HG02943 (cell line): Measurements from ENCODE around the gene ST3GAL6.

Experiments
- ATAC-seq: cut with Tn5 transposase; IDR thresholded peaks from one replicate; pipeline ENCODE4 v1.9.1; 2021; ENCODE audit warnings: mild to moderate bottlenecking, low read depth, moderate library complexity; ENCODE audit not compliant: unreplicated experiment

ST3GAL6 gene

GRCh38 chr3:98739266-98739665, 23.9 kb upstream of the ST3GAL6 start:
- no peak for ATAC-seq

GRCh38 chr3:98740324-98740723, 22.8 kb upstream of the ST3GAL6 start:
- ATAC-seq, result no peak

GRCh38 chr3:98741121-98741716, 21.9 kb upstream of the ST3GAL6 start:
- ATAC-seq, result no peak

- no peak for ATAC-seq
Observed at GRCh38 chr3:98743071-98743470, 20.1 kb upstream of the ST3GAL6 start.

GRCh38 chr3:98744283-98744682, 18.9 kb upstream of the ST3GAL6 start:
- no peak for ATAC-seq

GRCh38 chr3:98745718-98746117, 17.4 kb upstream of the ST3GAL6 start:
- ATAC-seq, result no peak

- no peak for ATAC-seq
Observed at GRCh38 chr3:98746122-98746521, 17.0 kb upstream of the ST3GAL6 start.

- no peak for ATAC-seq
Observed at GRCh38 chr3:98746882-98747281, 16.3 kb upstream of the ST3GAL6 start.

GRCh38 chr3:98750276-98750919, 12.7 kb upstream of the ST3GAL6 start:
- no peak for ATAC-seq

- ATAC-seq, result no peak
Observed at GRCh38 chr3:98754483-98754882, 8.7 kb upstream of the ST3GAL6 start.

- no peak for ATAC-seq
Observed at GRCh38 chr3:98755601-98756000, 7.5 kb upstream of the ST3GAL6 start.

- no peak for ATAC-seq
Observed at GRCh38 chr3:98759629-98760028, 3.5 kb upstream of the ST3GAL6 start.

- ATAC-seq, result no peak
Observed at GRCh38 chr3:98761643-98762229, 1.4 kb upstream of the ST3GAL6 start.

GRCh38 chr3:98763819-98764418, 779 bp downstream of the ST3GAL6 start:
- no peak for ATAC-seq

- ATAC-seq, result no peak
Observed at GRCh38 chr3:98764472-98764884, 1.3 kb downstream of the ST3GAL6 start.

- ATAC-seq, result no peak
Observed at GRCh38 chr3:98765721-98766120, 2.6 kb downstream of the ST3GAL6 start.

GRCh38 chr3:98766924-98767323, 3.8 kb downstream of the ST3GAL6 start:
- ATAC-seq, result no peak

- no peak for ATAC-seq
Observed at GRCh38 chr3:98768961-98769360, 5.8 kb downstream of the ST3GAL6 start.

- no peak for ATAC-seq
Observed at GRCh38 chr3:98769448-98769847, 6.3 kb downstream of the ST3GAL6 start.

- ATAC-seq, result peak; percentile 77
Observed at GRCh38 chr3:98770261-98771039, 7.3 kb downstream of the ST3GAL6 start.

- no peak for ATAC-seq
Observed at GRCh38 chr3:98772022-98772421, 8.9 kb downstream of the ST3GAL6 start.
